ENCODE data around the gene ERBB4. TPM values are rescaled to one million over a fixed set of nuclear protein-coding genes. Genes with fewer than 3 reads are reported as not detected.

ERBB4 gene
- total and polyA plus RNA-seq, 10 of the 15 experiments (the other 5 are each of a cell fraction or from before 2014, with no cell fraction given), result under 0.01 to 0.23 (median 0.01) TPM; not detected in 4

- Histone ChIP-seq H3K36me3 (ENCODE audit: control insufficient read depth in 2 of 2, insufficient read depth in 2 of 2, low read length in 1 of 2) (no peaks in the 10 kb centered on the region), H2AFZ (ENCODE audit: control insufficient read depth, low read depth, low read length) (no peak overlapping the region), H3K27me3 (replicated peaks in 1 of 2; ENCODE audit: control insufficient read depth in 2 of 2, insufficient read depth in 2 of 2, low read length in 1 of 2) (no peaks in the 10 kb centered on the region), H3K4me1 (ENCODE audit: control insufficient read depth, insufficient read depth, low read length) (no peaks in the 10 kb centered on the region), H4K20me1 (ENCODE audit: control insufficient read depth, insufficient read depth) (no peaks in the 10 kb centered on the region), H3K27ac (ENCODE audit: control insufficient read depth, insufficient read depth) (no peak overlapping the region), H3K4me2 (ENCODE audit: control insufficient read depth, insufficient read depth) (no peak overlapping the region), H3K79me2 (ENCODE audit: control insufficient read depth, insufficient read depth, low read length) (no peaks in the 10 kb centered on the region), H3K9me3 (replicated peaks; ENCODE audit: control insufficient read depth, insufficient read depth, low read length) (no peaks in the 10 kb centered on the region), H3K9ac (ENCODE audit: control insufficient read depth, insufficient read depth, low read length) (no peak overlapping the region), H3K4me3 (no peak overlapping the region)
- in situ Hi-C loops (cut with MboI), result no loop called here
- WGBS (ENCODE audit: insufficient coverage, insufficient replicate concordance, low lambda C conversion rate, missing lambda C conversion rate), result 9% methylated on average over 3 of the region's 3 CpGs
- ATAC-seq (no peak), FAIRE-seq (no peak), DNase-seq (ENCODE audit: low read depth, low spot score) (no peak)
- intact Hi-C loops (cut with micrococcal nuclease; ENCODE audit: unreplicated experiment), result no loop called here
- BruUV-seq (replicated peaks), result no TSS peak
- POLR2A ChIA-PET, result no interaction called here
- CTCF ChIA-PET, result no interaction called here
- no peak for TF ChIP-seq STAT1 (conservative IDR thresholded peaks at IDR 0.05)
- TF ChIP-seq, protein P1, sequence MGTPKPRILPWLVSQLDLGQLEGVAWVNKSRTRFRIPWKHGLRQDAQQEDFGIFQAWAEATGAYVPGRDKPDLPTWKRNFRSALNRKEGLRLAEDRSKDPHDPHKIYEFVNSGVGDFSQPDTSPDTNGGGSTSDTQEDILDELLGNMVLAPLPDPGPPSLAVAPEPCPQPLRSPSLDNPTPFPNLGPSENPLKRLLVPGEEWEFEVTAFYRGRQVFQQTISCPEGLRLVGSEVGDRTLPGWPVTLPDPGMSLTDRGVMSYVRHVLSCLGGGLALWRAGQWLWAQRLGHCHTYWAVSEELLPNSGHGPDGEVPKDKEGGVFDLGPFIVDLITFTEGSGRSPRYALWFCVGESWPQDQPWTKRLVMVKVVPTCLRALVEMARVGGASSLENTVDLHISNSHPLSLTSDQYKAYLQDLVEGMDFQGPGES (IDR thresholded peaks at IDR 0.05), result no peak
- TF ChIP-seq SREBF2 (IDR thresholded peaks at IDR 0.05; ENCODE audit: low read length), result no peak
- TF ChIP-seq ASH2L (IDR thresholded peaks at IDR 0.05; ENCODE audit: borderline replicate concordance, low read depth), result no peak
- RAD21 ChIA-PET (ENCODE audit: unreplicated experiment), result no interaction called here
- SMC1A ChIA-PET (ENCODE audit: uncharacterized antibody, unreplicated experiment), result no interaction called here
Observed at GRCh38 chr2:212180408-212181083, 358.1 kb downstream of the ERBB4 start.

GRCh38 chr2:212177724-212178123, 360.9 kb downstream of the ERBB4 start:
- H2AFZ ChIP-seq (ENCODE audit: control insufficient read depth, low read depth, low read length), result no peak overlapping the region
- no peaks in the 10 kb centered on the region for H3K79me2 ChIP-seq (ENCODE audit: control insufficient read depth, insufficient read depth, low read length)
- H4K20me1 ChIP-seq (ENCODE audit: control insufficient read depth, insufficient read depth), result no peaks in the 10 kb centered on the region
- ChIA-PET RAD21 (ENCODE audit: unreplicated experiment) (interaction anchor here (0.9 kb wide), 1 partner anchor 173 kb away, joined by 3 read pairs; no protein-coding TSS in a partner anchor), CTCF (interaction anchor here (0.7 to 1.4 kb wide), 5 partner anchors 19 to 390 kb away, joined by 3 to 5 read pairs (median 4); no protein-coding TSS in a partner anchor), POLR2A (no interaction called here), SMC1A (ENCODE audit: uncharacterized antibody, unreplicated experiment) (interaction anchor here (0.7 to 1.2 kb wide), 4 partner anchors 10 to 392 kb away, joined by 3 to 4 read pairs (median 3); no protein-coding TSS in a partner anchor)
- H3K4me1 ChIP-seq (ENCODE audit: control insufficient read depth, insufficient read depth, low read length), result no peaks in the 10 kb centered on the region
- no peak for DNase-seq (ENCODE audit: low read depth, low spot score)
- no peak overlapping the region for H3K4me2 ChIP-seq (ENCODE audit: control insufficient read depth, insufficient read depth)
- intact Hi-C loops (cut with micrococcal nuclease; ENCODE audit: unreplicated experiment), result no loop called here
- TF ChIP-seq CHD1 (IDR thresholded peaks at IDR 0.05; ENCODE audit: low read depth, low read length), result no peak
- TF ChIP-seq CHD4 (IDR thresholded peaks at IDR 0.05), result no peak
- WGBS (ENCODE audit: insufficient coverage, insufficient replicate concordance, low lambda C conversion rate, missing lambda C conversion rate), result 18% methylated on average over 2 of the region's 2 CpGs
- H3K36me3 ChIP-seq (ENCODE audit: control insufficient read depth in 2 of 2, insufficient read depth in 2 of 2, low read length in 1 of 2), result no peaks in the 10 kb centered on the region
- peak; percentile 13 for FAIRE-seq
- no peak overlapping the region for H3K9ac ChIP-seq (ENCODE audit: control insufficient read depth, insufficient read depth, low read length)
- in situ Hi-C loops (cut with MboI), result no loop called here
- no peak overlapping the region for H3K27ac ChIP-seq (ENCODE audit: control insufficient read depth, insufficient read depth)
- no TSS peak for BruUV-seq (replicated peaks)
- no peaks in the 10 kb centered on the region for H3K9me3 ChIP-seq (replicated peaks; ENCODE audit: control insufficient read depth, insufficient read depth, low read length)
- no peak overlapping the region for H3K4me3 ChIP-seq
- no peak for ATAC-seq
- no peaks in the 10 kb centered on the region for H3K27me3 ChIP-seq (replicated peaks in 1 of 2; ENCODE audit: control insufficient read depth in 2 of 2, insufficient read depth in 2 of 2, low read length in 1 of 2)
